HepG2 (cell line): Measurements from ENCODE around the gene TUBB4B. TPM values are rescaled to one million over a fixed set of nuclear protein-coding genes. Genes with fewer than 3 reads are reported as not detected.

Experiments used
- ATF1 ChIP-seq: IDR thresholded peaks from 2 replicates; pipeline ENCODE4 v1.6.1; 2016; ENCODE audit warnings: mild to moderate bottlenecking, control low read depth
- CAMTA2 ChIP-seq: sonication (generic); formaldehyde crosslinking; IDR thresholded peaks from 2 replicates; pipeline ENCODE4 v1.4.0; 2020; ENCODE audit warnings: mild to moderate bottlenecking, missing genetic modification reagents, borderline replicate concordance
- CREB1 ChIP-seq, 2 experiments: fragments of 450-650 bp in 1 of 2; IDR thresholded peaks; 2 replicates each; pipeline ENCODE4 v1.6.1; 2016 to 2017; ENCODE audit warnings: control low read depth in 1 of 2, mild to moderate bottlenecking in 1 of 2, missing compliant biosample characterization in 1 of 2, missing genetic modification characterization in 1 of 2
- HMGXB4 ChIP-seq, 2 experiments: sonication (generic) in 1 of 2; formaldehyde crosslinking in 1 of 2; IDR thresholded peaks; 2 replicates each; pipeline versions ENCODE4 v1.4.0 to v1.6.1; 2018 to 2020; ENCODE audit warnings: missing genetic modification reagents in 2 of 2, borderline replicate concordance in 1 of 2, low read depth in 1 of 2, mild to moderate bottlenecking in 1 of 2, missing biosample characterization in 1 of 2
- PHF21A ChIP-seq: sonication (generic); formaldehyde crosslinking; IDR thresholded peaks from 2 replicates; pipeline ENCODE4 v1.5.0; 2020; ENCODE audit warnings: mild to moderate bottlenecking, missing genetic modification reagents
- PRDM10 ChIP-seq: sonication (generic); formaldehyde crosslinking; IDR thresholded peaks from 2 replicates; pipeline ENCODE4 v1.4.0; 2020; ENCODE audit warnings: low read depth, missing genetic modification reagents
- RARG ChIP-seq: sonication (generic); formaldehyde crosslinking; IDR thresholded peaks from 2 replicates; pipeline ENCODE4 v1.4.0; 2020; ENCODE audit warnings: low read depth, mild to moderate bottlenecking, missing genetic modification reagents
- SPEN ChIP-seq: sonication (generic); formaldehyde crosslinking; IDR thresholded peaks from 2 replicates; pipeline ENCODE4 v1.5.1; 2020; ENCODE audit warnings: low read depth, mild to moderate bottlenecking, missing genetic modification reagents
- SRSF4 ChIP-seq: fragments of 200-400 bp; formaldehyde crosslinking; IDR thresholded peaks from one replicate; pipeline ENCODE4 v1.6.1; 2018; ENCODE audit warnings: mild to moderate bottlenecking, low read depth, low read length, moderate library complexity; ENCODE audit not compliant: poor library complexity, severe bottlenecking
- TCF7 ChIP-seq: sonication (generic); IDR thresholded peaks from 2 replicates; pipeline ENCODE4 v1.6.1; 2016; ENCODE audit warnings: antibody characterized with exemption, low read depth
- ZFP82 ChIP-seq: sonication (generic); formaldehyde crosslinking; IDR thresholded peaks from 2 replicates; pipeline ENCODE4 v1.5.1; 2020; ENCODE audit warnings: mild to moderate bottlenecking, missing genetic modification reagents, borderline replicate concordance
- ZNF121 ChIP-seq: sonication (generic); formaldehyde crosslinking; IDR thresholded peaks from 2 replicates; pipeline ENCODE4 v1.5.0; 2020; ENCODE audit warnings: mild to moderate bottlenecking, missing genetic modification reagents
- ZNF510 ChIP-seq: sonication (generic); formaldehyde crosslinking; IDR thresholded peaks from 2 replicates; pipeline ENCODE4 v1.4.0; 2020; ENCODE audit warnings: low read depth, mild to moderate bottlenecking, missing genetic modification reagents
- ZNF788 ChIP-seq: sonication (generic); formaldehyde crosslinking; IDR thresholded peaks from 2 replicates; pipeline ENCODE4 v1.5.0; 2020; ENCODE audit warnings: mild to moderate bottlenecking, missing genetic modification reagents, borderline replicate concordance
- ZNF883 ChIP-seq: sonication (generic); formaldehyde crosslinking; IDR thresholded peaks from 2 replicates; pipeline ENCODE4 v1.5.1; 2020; ENCODE audit warnings: mild to moderate bottlenecking, missing genetic modification reagents; ENCODE audit errors: not compliant biosample characterization
- polyA plus RNA-seq, 8 experiments: library from polyadenylated mRNA; depleted of rRNA in 3 of 8; stranded (reverse) in 7 of 8; unstranded in 1 of 8; fragments of >200 nt; fragmentation: Illumina TruSeq in 4 of 8; extraction: Trizol in 4 of 8; gene quantifications; 2 replicates each; pipeline versions ENCODE4 v1.2.1 to v1.2.3, GENCODE V29; 2011 to 2016; ENCODE audit warnings: low read depth in 4 of 8, missing spikeins in 1 of 8, mixed read lengths in 1 of 8; ENCODE audit not compliant: insufficient read depth in 1 of 8
- total RNA-seq, 5 experiments: library from RNA; depleted of rRNA; stranded (reverse); fragments of >200 nt; fragmentation: Illumina TruSeq; extraction: Trizol; gene quantifications; 2 replicates each; pipeline ENCODE4 v1.2.3, GENCODE V29; 2016; ENCODE audit warnings: low read depth in 1 of 5
- TF ChIP-seq, protein P1 (sequence below): sonication (generic); formaldehyde crosslinking; IDR thresholded peaks from 2 replicates; pipeline ENCODE4 v1.8.1; 2023; ENCODE audit warnings: missing genetic modification reagents, inconsistent platforms, borderline replicate concordance
- TF ChIP-seq, protein P2 (sequence below): sonication (generic); formaldehyde crosslinking; IDR thresholded peaks from 2 replicates; pipeline ENCODE4 v1.4.0; 2020; ENCODE audit warnings: missing genetic modification reagents, mild to moderate bottlenecking, borderline replicate concordance

TUBB4B gene
- total and polyA plus RNA-seq, 2 of the 13 experiments (the other 11 are each of a cell fraction or from before 2014, with no cell fraction given), result 182 to 412 TPM

DNA sequence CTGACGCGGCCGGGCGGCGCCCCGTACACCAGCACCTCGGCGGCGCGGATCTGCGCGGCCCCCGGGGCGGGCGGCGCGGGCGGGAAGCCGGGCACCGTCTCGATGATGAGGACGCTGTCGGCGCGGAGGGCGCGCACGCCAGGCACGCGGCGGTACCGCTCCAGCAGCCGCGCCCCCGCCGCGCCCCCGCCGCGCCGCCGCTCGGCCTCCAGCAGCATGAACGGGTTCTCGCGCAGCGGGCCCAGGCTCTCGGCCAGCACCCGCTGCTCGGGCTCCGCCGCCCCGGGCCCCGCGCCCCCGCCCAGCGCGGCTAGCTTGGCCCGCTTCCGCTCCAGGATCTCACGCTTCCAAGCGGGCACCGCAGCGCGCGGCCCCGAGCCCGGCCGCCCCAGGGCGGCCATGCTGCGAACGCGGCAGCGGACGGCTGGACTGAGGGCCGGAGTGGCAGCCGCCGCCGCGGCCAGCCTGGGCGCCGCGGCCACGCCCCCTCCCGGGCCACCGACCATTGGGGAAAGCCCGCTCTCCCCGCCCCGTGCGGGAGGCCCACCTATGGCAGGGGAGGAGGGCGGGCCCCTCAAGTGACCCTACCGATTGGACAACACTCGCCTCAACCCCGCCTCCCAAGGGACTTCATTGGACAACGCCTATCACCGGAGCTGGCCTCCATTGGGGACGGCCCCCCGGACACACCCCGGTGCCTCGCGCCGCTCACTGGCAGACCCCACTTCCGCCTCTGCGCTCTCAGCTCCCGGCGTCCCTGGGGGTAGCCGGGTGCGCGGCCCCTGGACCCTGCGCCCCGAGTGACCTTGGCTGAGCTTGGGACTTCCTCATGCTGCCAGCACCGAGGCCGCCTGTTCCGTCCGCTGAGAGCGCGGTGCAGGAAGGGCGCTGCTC lies 40.5 kb upstream of the TUBB4B start, which contains the start of gene TPRN (continued):
- TF ChIP-seq, protein P1, sequence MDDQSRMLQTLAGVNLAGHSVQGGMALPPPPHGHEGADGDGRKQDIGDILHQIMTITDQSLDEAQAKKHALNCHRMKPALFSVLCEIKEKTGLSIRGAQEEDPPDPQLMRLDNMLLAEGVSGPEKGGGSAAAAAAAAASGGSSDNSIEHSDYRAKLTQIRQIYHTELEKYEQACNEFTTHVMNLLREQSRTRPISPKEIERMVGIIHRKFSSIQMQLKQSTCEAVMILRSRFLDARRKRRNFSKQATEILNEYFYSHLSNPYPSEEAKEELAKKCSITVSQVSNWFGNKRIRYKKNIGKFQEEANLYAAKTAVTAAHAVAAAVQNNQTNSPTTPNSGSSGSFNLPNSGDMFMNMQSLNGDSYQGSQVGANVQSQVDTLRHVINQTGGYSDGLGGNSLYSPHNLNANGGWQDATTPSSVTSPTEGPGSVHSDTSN (CRISPR knock-in tag), result no peak
- TF ChIP-seq PRDM10 (CRISPR knock-in tag) (peak; percentile 70), ATF1 (CRISPR knock-in tag) (no peak), ZFP82 (CRISPR knock-in tag) (0 out of 2 replicates have a peak, but pooled peaks have one; percentile 84), PHF21A (CRISPR knock-in tag) (peak; percentile 89), ZNF121 (CRISPR knock-in tag) (no peak), SRSF4 (no peak), CREB1 (IDR thresholded peaks at IDR 0.05) (peak; percentile 56; the same call in 1 of the 2 replicates), CREB1 (CRISPR knock-in tag; IDR thresholded peaks at IDR 0.05) (peak; percentile 75), RARG (CRISPR knock-in tag) (no peak), ZNF788 (CRISPR knock-in tag) (peak; percentile 93; the same call in 1 of the 2 replicates), CAMTA2 (CRISPR knock-in tag) (no peak), SPEN (CRISPR knock-in tag) (peak; percentile 90), TCF7 (no peak), ZNF883 (peak; percentile 65), ZNF510 (CRISPR knock-in tag) (no peak), HMGXB4 (CRISPR knock-in tag; IDR thresholded peaks at IDR 0.05; ENCODE audit: borderline replicate concordance in 1 of 2, low read depth in 1 of 2) (peak; percentile 40 to 69; a peak in 2 of 4 replicates)
- TF ChIP-seq, protein P2, sequence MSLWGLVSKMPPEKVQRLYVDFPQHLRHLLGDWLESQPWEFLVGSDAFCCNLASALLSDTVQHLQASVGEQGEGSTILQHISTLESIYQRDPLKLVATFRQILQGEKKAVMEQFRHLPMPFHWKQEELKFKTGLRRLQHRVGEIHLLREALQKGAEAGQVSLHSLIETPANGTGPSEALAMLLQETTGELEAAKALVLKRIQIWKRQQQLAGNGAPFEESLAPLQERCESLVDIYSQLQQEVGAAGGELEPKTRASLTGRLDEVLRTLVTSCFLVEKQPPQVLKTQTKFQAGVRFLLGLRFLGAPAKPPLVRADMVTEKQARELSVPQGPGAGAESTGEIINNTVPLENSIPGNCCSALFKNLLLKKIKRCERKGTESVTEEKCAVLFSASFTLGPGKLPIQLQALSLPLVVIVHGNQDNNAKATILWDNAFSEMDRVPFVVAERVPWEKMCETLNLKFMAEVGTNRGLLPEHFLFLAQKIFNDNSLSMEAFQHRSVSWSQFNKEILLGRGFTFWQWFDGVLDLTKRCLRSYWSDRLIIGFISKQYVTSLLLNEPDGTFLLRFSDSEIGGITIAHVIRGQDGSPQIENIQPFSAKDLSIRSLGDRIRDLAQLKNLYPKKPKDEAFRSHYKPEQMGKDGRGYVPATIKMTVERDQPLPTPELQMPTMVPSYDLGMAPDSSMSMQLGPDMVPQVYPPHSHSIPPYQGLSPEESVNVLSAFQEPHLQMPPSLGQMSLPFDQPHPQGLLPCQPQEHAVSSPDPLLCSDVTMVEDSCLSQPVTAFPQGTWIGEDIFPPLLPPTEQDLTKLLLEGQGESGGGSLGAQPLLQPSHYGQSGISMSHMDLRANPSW, result 0 out of 2 replicates have a peak, but pooled peaks have one; percentile 47
